ENCODE data around the gene TRAPPC1.

TRAPPC1 gene

DNA sequence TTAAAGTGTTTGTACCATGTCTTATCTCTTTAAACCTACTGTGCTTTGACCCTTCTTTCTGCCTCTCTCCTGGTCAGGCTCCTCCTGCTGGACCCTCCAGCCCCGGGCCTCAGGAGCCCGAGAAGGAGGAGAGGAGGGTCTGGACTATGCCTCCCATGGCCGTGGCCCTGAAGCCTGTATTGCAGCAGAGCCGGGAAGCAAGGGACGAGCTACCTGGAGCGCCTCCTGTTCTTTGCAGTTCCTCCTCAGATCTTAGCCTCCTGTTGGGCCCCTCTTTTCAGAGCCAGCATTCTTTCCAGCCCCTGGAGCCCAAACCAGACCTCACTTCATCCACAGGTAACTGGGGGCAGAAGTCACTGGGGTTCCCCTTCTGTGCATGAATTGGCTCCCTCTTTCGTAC lies 13.9 kb upstream of the TRAPPC1 start:
- no peak overlapping the region for H3K4me3 ChIP-seq (ENCODE audit: low read depth, low read length)
- ChIA-PET CTCF (interaction anchor here (0.6 to 4.2 kb wide), 5 partner anchors 12 to 114 kb away, joined by 3 to 26 read pairs (median 8); partner anchors contain the start of genes CNTROB and TRAPPC1), POLR2A (interaction anchor here (1.3 kb wide), 1 partner anchor 14 kb away, joined by 6 read pairs; the partner anchor contains the start of gene TRAPPC1)
- TF ChIP-seq, protein P1, sequence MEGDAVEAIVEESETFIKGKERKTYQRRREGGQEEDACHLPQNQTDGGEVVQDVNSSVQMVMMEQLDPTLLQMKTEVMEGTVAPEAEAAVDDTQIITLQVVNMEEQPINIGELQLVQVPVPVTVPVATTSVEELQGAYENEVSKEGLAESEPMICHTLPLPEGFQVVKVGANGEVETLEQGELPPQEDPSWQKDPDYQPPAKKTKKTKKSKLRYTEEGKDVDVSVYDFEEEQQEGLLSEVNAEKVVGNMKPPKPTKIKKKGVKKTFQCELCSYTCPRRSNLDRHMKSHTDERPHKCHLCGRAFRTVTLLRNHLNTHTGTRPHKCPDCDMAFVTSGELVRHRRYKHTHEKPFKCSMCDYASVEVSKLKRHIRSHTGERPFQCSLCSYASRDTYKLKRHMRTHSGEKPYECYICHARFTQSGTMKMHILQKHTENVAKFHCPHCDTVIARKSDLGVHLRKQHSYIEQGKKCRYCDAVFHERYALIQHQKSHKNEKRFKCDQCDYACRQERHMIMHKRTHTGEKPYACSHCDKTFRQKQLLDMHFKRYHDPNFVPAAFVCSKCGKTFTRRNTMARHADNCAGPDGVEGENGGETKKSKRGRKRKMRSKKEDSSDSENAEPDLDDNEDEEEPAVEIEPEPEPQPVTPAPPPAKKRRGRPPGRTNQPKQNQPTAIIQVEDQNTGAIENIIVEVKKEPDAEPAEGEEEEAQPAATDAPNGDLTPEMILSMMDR (IDR thresholded peaks at IDR 0.05; ENCODE audit: insufficient read depth, low read length, missing control alignments), result no peak
- no peak for DNase-seq (ENCODE audit: low read depth, low spot score)

GRCh38 chr17:7944326-7944725 lies 12.6 kb upstream of the TRAPPC1 start:
- ChIA-PET CTCF (interaction anchor here (0.8 to 4.2 kb wide), 9 partner anchors 9 to 201 kb away, joined by 3 to 26 read pairs (median 4); partner anchors contain the start of genes CNTROB and TRAPPC1), POLR2A (interaction anchor here (1.3 kb wide), 1 partner anchor 13 kb away, joined by 6 read pairs; the partner anchor contains the start of gene TRAPPC1)
- DNase-seq (ENCODE audit: low read depth, low spot score), result no peak
- TF ChIP-seq, protein P1 (IDR thresholded peaks at IDR 0.05; ENCODE audit: insufficient read depth, low read length, missing control alignments), result no peak
- no peak overlapping the region for H3K4me3 ChIP-seq (ENCODE audit: low read depth, low read length)

DNA sequence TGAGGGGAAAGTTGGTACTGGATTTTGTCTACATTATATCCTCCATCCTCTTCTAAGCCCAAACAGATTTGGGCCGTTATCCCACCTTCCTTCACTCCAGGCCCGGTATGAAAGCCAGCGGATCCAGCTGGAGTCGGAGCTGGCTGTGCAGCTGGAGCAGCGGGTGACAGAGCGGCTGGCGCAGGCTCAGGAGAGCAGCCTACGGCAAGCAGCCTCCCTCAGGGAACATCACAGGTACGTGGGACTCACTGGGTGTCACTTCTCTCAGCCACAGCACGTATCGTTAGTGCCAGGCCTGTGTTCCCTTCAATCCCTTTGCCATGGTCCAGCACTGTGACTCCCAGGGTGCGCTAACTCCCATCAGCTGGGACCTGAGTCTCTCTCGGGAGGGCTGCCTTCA lies 11.5 kb upstream of the TRAPPC1 start:
- DNase-seq (ENCODE audit: low read depth, low spot score), result no peak
- no peak overlapping the region for H3K4me3 ChIP-seq (ENCODE audit: low read depth, low read length)
- ChIA-PET POLR2A (no interaction called here), CTCF (interaction anchor here (1.6 to 4.2 kb wide), 4 partner anchors 10 to 53 kb away, joined by 4 to 26 read pairs (median 14); partner anchors contain the start of genes CNTROB and TRAPPC1)
- TF ChIP-seq, protein P1 (IDR thresholded peaks at IDR 0.05; ENCODE audit: insufficient read depth, low read length, missing control alignments), result no peak

- CTCF ChIA-PET, result interaction anchor here (1.0 to 16.0 kb wide), 8 partner anchors 8 to 100 kb away, joined by 3 to 173 read pairs (median 4); no protein-coding TSS in a partner anchor
- TF ChIP-seq, protein P1 (IDR thresholded peaks at IDR 0.05; ENCODE audit: insufficient read depth, low read length, missing control alignments), result no peak
- DNase-seq (ENCODE audit: low read depth, low spot score), result no peak
- no peak overlapping the region for H3K4me3 ChIP-seq (ENCODE audit: low read depth, low read length)
- POLR2A ChIA-PET, result no interaction called here
Measured at GRCh38 chr17:7940743-7941142, 9.0 kb upstream of the TRAPPC1 start.

- ChIA-PET CTCF (interaction anchor here (1.0 to 16.0 kb wide), 8 partner anchors 7 to 101 kb away, joined by 3 to 173 read pairs (median 4); no protein-coding TSS in a partner anchor), POLR2A (no interaction called here)
- H3K4me3 ChIP-seq (ENCODE audit: low read depth, low read length), result no peak overlapping the region
- no peak for DNase-seq (ENCODE audit: low read depth, low spot score)
- TF ChIP-seq, protein P1 (IDR thresholded peaks at IDR 0.05; ENCODE audit: insufficient read depth, low read length, missing control alignments), result no peak
Measured at GRCh38 chr17:7940034-7940433, 8.3 kb upstream of the TRAPPC1 start.

GRCh38 chr17:7935859-7936258 lies 4.1 kb upstream of the TRAPPC1 start:
- ChIA-PET CTCF (interaction anchor here (0.9 to 16.0 kb wide), 8 partner anchors 8 to 74 kb away, joined by 3 to 173 read pairs (median 4); partner anchors contain the start of gene RNF227), POLR2A (no interaction called here)
- no peak overlapping the region for H3K4me3 ChIP-seq (ENCODE audit: low read depth, low read length)
- TF ChIP-seq, protein P1 (IDR thresholded peaks at IDR 0.05; ENCODE audit: insufficient read depth, low read length, missing control alignments), result no peak
- no peak for DNase-seq (ENCODE audit: low read depth, low spot score)
